Measurements from ENCODE around the gene RBM41.

Gene RBM41

GRCh38 chrX:107047622-107048021 is 71.0 kb downstream of the RBM41 start:
- no peak for DNase-seq (ENCODE audit: low read depth in 2 of 3, low spot score in 1 of 3)

GRCh38 chrX:107029752-107030151 is 88.9 kb downstream of the RBM41 start:
- DNase-seq (ENCODE audit: low read depth in 2 of 3, low spot score in 1 of 3) = no peak

GRCh38 chrX:107025545-107025944 is 93.1 kb downstream of the RBM41 start:
- no peak for DNase-seq (ENCODE audit: low read depth in 2 of 3, low spot score in 1 of 3)

- DNase-seq (ENCODE audit: low read depth in 2 of 3, low spot score in 1 of 3) = no peak
These were observed 103.7 kb downstream of the RBM41 start for GRCh38 chrX:107014936-107015335.

Data from stimulated activated CD4-positive, alpha-beta T cell treated with anti-CD3 and anti-CD28 coated beads, Interleukin-12 subunit alpha, Interleukin-12 subunit beta, amount 100 ng/mL, for 48 hours (primary cell).